ENCODE data around the gene PIK3R2. TPM values are rescaled to one million over a fixed set of nuclear protein-coding genes. Genes with fewer than 3 reads are reported as not detected.
"Not testable (repeated sequence)": the region's sequence is repeated elsewhere in the genome, so short reads cannot be mapped to it uniquely, and the experiment has no call there.

PIK3R2 gene
- polyA plus RNA-seq, 10 donors, result 35.8 to 49.1 (median 43.4) TPM

- peak; percentile 97 to 99 (median 97) for DNase-seq
Measured at GRCh38 chr19:18152442-18152816, 534 bp upstream of the PIK3R2 start.

GRCh38 chr19:18153556-18154134, 682 bp downstream of the PIK3R2 start:
- no peak for DNase-seq

GRCh38 chr19:18155095-18156087, 2.4 kb downstream of the PIK3R2 start:
- no peak for DNase-seq

GRCh38 chr19:18156268-18156667, 3.3 kb downstream of the PIK3R2 start:
- no peak for DNase-seq

- DNase-seq, result peak; percentile 81 to 90 (median 84)
Measured at GRCh38 chr19:18156841-18157464, 4.0 kb downstream of the PIK3R2 start.

- DNase-seq, result peak; percentile 65 to 78 (median 68)
Measured at GRCh38 chr19:18157465-18158063, 4.6 kb downstream of the PIK3R2 start.

GRCh38 chr19:18158467-18158866, 5.5 kb downstream of the PIK3R2 start:
- DNase-seq, result no peak

GRCh38 chr19:18159059-18159616, 6.2 kb downstream of the PIK3R2 start:
- DNase-seq, result not testable (repeated sequence)

GRCh38 chr19:18159810-18160209, 6.8 kb downstream of the PIK3R2 start:
- no peak for DNase-seq

- no peak for DNase-seq
Measured at GRCh38 chr19:18160493-18160970, 7.6 kb downstream of the PIK3R2 start.

GRCh38 chr19:18160971-18161635, 8.1 kb downstream of the PIK3R2 start:
- DNase-seq, result peak; percentile 54 to 78 (median 73)

- no peak for DNase-seq
Measured at GRCh38 chr19:18161636-18162002, 8.7 kb downstream of the PIK3R2 start.

GRCh38 chr19:18164072-18164471, 11.1 kb downstream of the PIK3R2 start:
- no peak for DNase-seq

- DNase-seq, result no peak
Measured at GRCh38 chr19:18165794-18166544, 13.0 kb downstream of the PIK3R2 start.

- no peak for DNase-seq
Measured at GRCh38 chr19:18167011-18167410, 14.0 kb downstream of the PIK3R2 start.

- peak in 2 of 3 donors; percentile 43 to 51 for DNase-seq
Measured at GRCh38 chr19:18167975-18168645, 15.1 kb downstream of the PIK3R2 start.

GRCh38 chr19:18168673-18169381, 15.9 kb downstream of the PIK3R2 start:
- no peak for DNase-seq

- DNase-seq, result peak in 1 of 3 donors; percentile 48
Measured at GRCh38 chr19:18170714-18171255, 17.8 kb downstream of the PIK3R2 start.

Measured in muscle of back (tissue), 11 donors.